K562 (cell line): ENCODE measurements around the gene CRKL. TPM values are rescaled to one million over a fixed set of nuclear protein-coding genes. Genes with fewer than 3 reads are reported as not detected.

Experiments used
- CBX1 ChIP-seq: sonication (generic); IDR thresholded peaks from 2 replicates; pipeline ENCODE4 v1.6.1; 2016; ENCODE audit warnings: antibody characterized with exemption, low read depth, mild to moderate bottlenecking
- CBX3 ChIP-seq, 2 experiments: IDR thresholded peaks; 1 replicate in 1 of 2; 2 replicates in 1 of 2; pipeline ENCODE4 v1.6.1; 2012; ENCODE audit warnings: inconsistent platforms in 2 of 2, low read length in 2 of 2, borderline replicate concordance in 1 of 2, control low read depth in 1 of 2
- DMBX1 ChIP-seq: fragments of 250-450 bp; sonication (Bioruptor Pico); IDR thresholded peaks from 2 replicates; pipeline ENCODE4 v1.8.0; 2022; ENCODE audit warnings: inconsistent platforms, mild to moderate bottlenecking, moderate library complexity, borderline replicate concordance
- FOXK1 ChIP-seq: sonication (generic); formaldehyde crosslinking; IDR thresholded peaks from 2 replicates; pipeline ENCODE4 v1.8.0; 2022; ENCODE audit warnings: missing genetic modification reagents, mild to moderate bottlenecking, borderline replicate concordance
- HDAC2 ChIP-seq: fragments of 450-650 bp; IDR thresholded peaks from 2 replicates; pipeline ENCODE4 v1.6.1; 2016; ENCODE audit warnings: mild to moderate bottlenecking
- KDM2B ChIP-seq: fragments of 250-450 bp; sonication (Bioruptor Pico); IDR thresholded peaks from 2 replicates; pipeline ENCODE4 v1.8.0; 2021; ENCODE audit warnings: mild to moderate bottlenecking, moderate library complexity
- RBM14 ChIP-seq: fragments of 200-400 bp; formaldehyde crosslinking; IDR thresholded peaks from 2 replicates; pipeline ENCODE4 v1.6.1; 2018; ENCODE audit warnings: low read depth, mild to moderate bottlenecking, low read length, moderate library complexity, borderline replicate concordance; ENCODE audit not compliant: insufficient read depth
- SLC30A9 ChIP-seq: fragments of 250-450 bp; sonication (Bioruptor Pico); IDR thresholded peaks from 2 replicates; pipeline ENCODE4 v1.8.0; 2022; ENCODE audit warnings: mild to moderate bottlenecking, moderate library complexity
- SMAD4 ChIP-seq: fragments of 250-450 bp; sonication (Bioruptor Pico); conservative IDR thresholded peaks from 2 replicates; pipeline ENCODE4 v1.8.0; 2021; ENCODE audit warnings: inconsistent platforms, mild to moderate bottlenecking, moderate library complexity
- SMARCA5 ChIP-seq: fragments of 450-650 bp; IDR thresholded peaks from 2 replicates; pipeline ENCODE4 v1.6.1; 2016
- SP2 ChIP-seq: IDR thresholded peaks from 2 replicates; pipeline ENCODE4 v1.6.1; 2011; ENCODE audit warnings: mild to moderate bottlenecking, low read depth, low read length, moderate library complexity; ENCODE audit not compliant: poor library complexity, severe bottlenecking; ENCODE audit errors: extremely low read depth
- ZC3H11A ChIP-seq: IDR thresholded peaks from 2 replicates; pipeline ENCODE4 v1.6.1; 2012; ENCODE audit warnings: low read depth, low read length, improper control_type of control experiment
- ZNF174 ChIP-seq: fragments of 250-450 bp; sonication (Bioruptor Pico); IDR thresholded peaks from 2 replicates; pipeline ENCODE4 v1.4.0; 2020; ENCODE audit warnings: mild to moderate bottlenecking
- ZNF384 ChIP-seq: IDR thresholded peaks from 2 replicates; pipeline ENCODE4 v1.6.1; 2012; ENCODE audit warnings: low read depth, low read length, improper control_type of control experiment
- ZNF444 ChIP-seq: fragments of 250-450 bp; sonication (Bioruptor Pico); IDR thresholded peaks from 2 replicates; pipeline ENCODE4 v1.4.0; 2020; ENCODE audit warnings: mild to moderate bottlenecking, moderate library complexity
- ZNF583 ChIP-seq: fragments of 250-450 bp; sonication (Bioruptor Pico); IDR thresholded peaks from 2 replicates; pipeline ENCODE4 v1.4.0; 2020
- ZNF764 ChIP-seq: fragments of 250-450 bp; sonication (Bioruptor Pico); IDR thresholded peaks from 2 replicates; pipeline ENCODE4 v1.4.0; 2020; ENCODE audit warnings: low read depth, mild to moderate bottlenecking, moderate library complexity
- ZNF778 ChIP-seq: fragments of 450-650 bp; formaldehyde crosslinking; IDR thresholded peaks from 2 replicates; pipeline ENCODE4 v1.4.0; 2020; ENCODE audit warnings: mild to moderate bottlenecking, moderate library complexity
- polyA plus RNA-seq, 8 experiments: library from polyadenylated mRNA; depleted of rRNA in 4 of 8; stranded (reverse) in 5 of 8; unstranded in 3 of 8; fragments of >200 nt; fragmentation: Nextera tagmentation in 2 of 8; fragmentation: Illumina TruSeq in 1 of 8; extraction: Ambion mirVana in 2 of 8; extraction: Trizol in 1 of 8; gene quantifications; 2 replicates each; pipeline versions ENCODE4 v1.2.1 to v1.2.3, GENCODE V29; 2011 to 2014; ENCODE audit warnings: inconsistent platforms in 1 of 8, missing spikeins in 1 of 8
- total RNA-seq, 7 experiments: library from RNA; depleted of rRNA in 6 of 7; stranded (reverse); fragments of >200 nt in 6 of 7; fragmentation: Illumina TruSeq in 2 of 7; extraction: Trizol in 2 of 7; gene quantifications; 2 replicates each; pipeline versions ENCODE4 v1.2.1 to v1.2.3, GENCODE V29; 2011 to 2021; ENCODE audit warnings: low replicate concordance in 1 of 7
- TF ChIP-seq, protein P1 (sequence below): sonication (generic); formaldehyde crosslinking; IDR thresholded peaks from 2 replicates; pipeline ENCODE4 v1.8.1; 2023; ENCODE audit warnings: mild to moderate bottlenecking, missing genetic modification reagents
- TF ChIP-seq, protein P2 (sequence below): fragments of 250-450 bp; sonication (Bioruptor Pico); IDR thresholded peaks from 2 replicates; pipeline ENCODE4 v1.4.0; 2020
- TF ChIP-seq, protein P3 (sequence below): sonication (generic); formaldehyde crosslinking; IDR thresholded peaks from 2 replicates; pipeline ENCODE4 v1.8.0; 2022; ENCODE audit warnings: mild to moderate bottlenecking, missing genetic modification reagents

Gene CRKL
- total and polyA plus RNA-seq, 9 of the 15 experiments (the other 6 are each of a cell fraction or from before 2014, with no cell fraction given): 100 to 263 (median 124) TPM

DNA sequence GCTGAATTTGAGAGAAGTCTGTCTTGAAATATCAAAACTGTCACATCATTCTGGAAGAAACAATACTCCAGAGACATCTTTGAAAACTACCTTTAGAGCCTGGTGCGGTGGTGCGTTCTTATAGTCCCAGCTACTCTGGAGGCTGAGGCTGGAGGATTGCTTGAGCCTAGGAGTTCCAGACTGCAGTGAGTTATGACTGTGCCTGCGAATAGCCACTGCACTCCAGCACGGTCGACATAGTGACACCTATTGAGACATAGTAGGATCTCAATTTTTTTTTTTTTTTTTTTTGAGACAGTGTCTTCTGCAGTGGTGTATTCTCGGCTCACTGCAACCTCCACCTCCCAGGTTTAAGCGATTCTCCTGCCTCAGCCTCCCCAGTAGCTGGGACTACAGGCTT lies 38.3 kb downstream of the CRKL start (continued):
- peak; percentile 62; the same call in 1 of the 2 replicates for TF ChIP-seq ZNF444
- TF ChIP-seq SMARCA5: no peak
- 0 out of 2 replicates have a peak, but pooled peaks have one; percentile 74 for TF ChIP-seq ZNF778
- 0 out of 2 replicates have a peak, but pooled peaks have one; percentile 10 for TF ChIP-seq SMAD4
- no peak for TF ChIP-seq RBM14
- no peak for TF ChIP-seq ZNF174 (CRISPR knock-in tag)
- no peak for TF ChIP-seq HDAC2
- TF ChIP-seq, protein P1, sequence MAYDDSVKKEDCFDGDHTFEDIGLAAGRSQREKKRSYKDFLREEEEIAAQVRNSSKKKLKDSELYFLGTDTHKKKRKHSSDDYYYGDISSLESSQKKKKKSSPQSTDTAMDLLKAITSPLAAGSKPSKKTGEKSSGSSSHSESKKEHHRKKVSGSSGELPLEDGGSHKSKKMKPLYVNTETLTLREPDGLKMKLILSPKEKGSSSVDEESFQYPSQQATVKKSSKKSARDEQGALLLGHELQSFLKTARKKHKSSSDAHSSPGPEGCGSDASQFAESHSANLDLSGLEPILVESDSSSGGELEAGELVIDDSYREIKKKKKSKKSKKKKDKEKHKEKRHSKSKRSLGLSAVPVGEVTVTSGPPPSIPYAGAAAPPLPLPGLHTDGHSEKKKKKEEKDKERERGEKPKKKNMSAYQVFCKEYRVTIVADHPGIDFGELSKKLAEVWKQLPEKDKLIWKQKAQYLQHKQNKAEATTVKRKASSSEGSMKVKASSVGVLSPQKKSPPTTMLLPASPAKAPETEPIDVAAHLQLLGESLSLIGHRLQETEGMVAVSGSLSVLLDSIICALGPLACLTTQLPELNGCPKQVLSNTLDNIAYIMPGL: 0 out of 2 replicates have a peak, but pooled peaks have one; percentile 9
- TF ChIP-seq CBX1: no peak
- no peak for TF ChIP-seq ZC3H11A
- TF ChIP-seq KDM2B (CRISPR knock-in tag): no peak
- TF ChIP-seq ZNF583 (CRISPR knock-in tag): 0 out of 2 replicates have a peak, but pooled peaks have one; percentile 19
- TF ChIP-seq SLC30A9 (CRISPR knock-in tag): no peak
- TF ChIP-seq CBX3 (IDR thresholded peaks at IDR 0.05; ENCODE audit: borderline replicate concordance in 1 of 2, low read length in 2 of 2): 0 out of 3 replicates have a peak, but pooled peaks of 1 of the 2 experiments have one; percentile 11
- TF ChIP-seq SP2: no peak
- TF ChIP-seq ZNF764 (CRISPR knock-in tag): no peak
- TF ChIP-seq, protein P2, sequence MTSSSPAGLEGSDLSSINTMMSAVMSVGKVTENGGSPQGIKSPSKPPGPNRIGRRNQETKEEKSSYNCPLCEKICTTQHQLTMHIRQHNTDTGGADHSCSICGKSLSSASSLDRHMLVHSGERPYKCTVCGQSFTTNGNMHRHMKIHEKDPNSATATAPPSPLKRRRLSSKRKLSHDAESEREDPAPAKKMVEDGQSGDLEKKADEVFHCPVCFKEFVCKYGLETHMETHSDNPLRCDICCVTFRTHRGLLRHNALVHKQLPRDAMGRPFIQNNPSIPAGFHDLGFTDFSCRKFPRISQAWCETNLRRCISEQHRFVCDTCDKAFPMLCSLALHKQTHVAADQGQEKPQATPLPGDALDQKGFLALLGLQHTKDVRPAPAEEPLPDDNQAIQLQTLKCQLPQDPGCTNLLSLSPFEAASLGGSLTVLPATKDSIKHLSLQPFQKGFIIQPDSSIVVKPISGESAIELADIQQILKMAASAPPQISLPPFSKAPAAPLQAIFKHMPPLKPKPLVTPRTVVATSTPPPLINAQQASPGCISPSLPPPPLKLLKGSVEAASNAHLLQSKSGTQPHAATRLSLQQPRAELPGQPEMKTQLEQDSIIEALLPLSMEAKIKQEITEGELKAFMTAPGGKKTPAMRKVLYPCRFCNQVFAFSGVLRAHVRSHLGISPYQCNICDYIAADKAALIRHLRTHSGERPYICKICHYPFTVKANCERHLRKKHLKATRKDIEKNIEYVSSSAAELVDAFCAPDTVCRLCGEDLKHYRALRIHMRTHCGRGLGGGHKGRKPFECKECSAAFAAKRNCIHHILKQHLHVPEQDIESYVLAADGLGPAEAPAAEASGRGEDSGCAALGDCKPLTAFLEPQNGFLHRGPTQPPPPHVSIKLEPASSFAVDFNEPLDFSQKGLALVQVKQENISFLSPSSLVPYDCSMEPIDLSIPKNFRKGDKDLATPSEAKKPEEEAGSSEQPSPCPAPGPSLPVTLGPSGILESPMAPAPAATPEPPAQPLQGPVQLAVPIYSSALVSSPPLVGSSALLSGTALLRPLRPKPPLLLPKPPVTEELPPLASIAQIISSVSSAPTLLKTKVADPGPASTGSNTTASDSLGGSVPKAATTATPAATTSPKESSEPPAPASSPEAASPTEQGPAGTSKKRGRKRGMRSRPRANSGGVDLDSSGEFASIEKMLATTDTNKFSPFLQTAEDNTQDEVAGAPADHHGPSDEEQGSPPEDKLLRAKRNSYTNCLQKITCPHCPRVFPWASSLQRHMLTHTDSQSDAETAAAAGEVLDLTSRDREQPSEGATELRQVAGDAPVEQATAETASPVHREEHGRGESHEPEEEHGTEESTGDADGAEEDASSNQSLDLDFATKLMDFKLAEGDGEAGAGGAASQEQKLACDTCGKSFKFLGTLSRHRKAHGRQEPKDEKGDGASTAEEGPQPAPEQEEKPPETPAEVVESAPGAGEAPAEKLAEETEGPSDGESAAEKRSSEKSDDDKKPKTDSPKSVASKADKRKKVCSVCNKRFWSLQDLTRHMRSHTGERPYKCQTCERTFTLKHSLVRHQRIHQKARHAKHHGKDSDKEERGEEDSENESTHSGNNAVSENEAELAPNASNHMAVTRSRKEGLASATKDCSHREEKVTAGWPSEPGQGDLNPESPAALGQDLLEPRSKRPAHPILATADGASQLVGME (CRISPR knock-in tag): no peak
- TF ChIP-seq, protein P3, sequence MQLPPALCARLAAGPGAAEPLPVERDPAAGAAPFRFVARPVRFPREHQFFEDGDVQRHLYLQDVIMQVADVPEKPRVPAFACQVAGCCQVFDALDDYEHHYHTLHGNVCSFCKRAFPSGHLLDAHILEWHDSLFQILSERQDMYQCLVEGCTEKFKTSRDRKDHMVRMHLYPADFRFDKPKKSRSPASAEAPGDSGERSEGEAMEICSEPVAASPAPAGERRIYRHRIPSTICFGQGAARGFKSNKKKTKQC: 0 out of 2 replicates have a peak, but pooled peaks have one; percentile 19
- TF ChIP-seq DMBX1 (CRISPR knock-in tag): no peak
- no peak for TF ChIP-seq FOXK1 (CRISPR knock-in tag)
- peak; percentile 93 for TF ChIP-seq ZNF384
